ENCODE results near the gene DEGS1.
A peak's percentile ranks its signal among the peaks of the same experiment; 100 is the strongest.

DEGS1 gene

GRCh38 chr1:224217655-224218623 lies 34.9 kb downstream of the DEGS1 start:
- DNase-seq, result peak; percentile 84

GRCh38 chr1:224219011-224219611 lies 36.1 kb downstream of the DEGS1 start:
- no peak for DNase-seq

- no peak for DNase-seq
Observed at GRCh38 chr1:224219612-224220059, 36.6 kb downstream of the DEGS1 start.

GRCh38 chr1:224223819-224224714 lies 41.0 kb downstream of the DEGS1 start:
- peak; percentile 25 for DNase-seq

DNA sequence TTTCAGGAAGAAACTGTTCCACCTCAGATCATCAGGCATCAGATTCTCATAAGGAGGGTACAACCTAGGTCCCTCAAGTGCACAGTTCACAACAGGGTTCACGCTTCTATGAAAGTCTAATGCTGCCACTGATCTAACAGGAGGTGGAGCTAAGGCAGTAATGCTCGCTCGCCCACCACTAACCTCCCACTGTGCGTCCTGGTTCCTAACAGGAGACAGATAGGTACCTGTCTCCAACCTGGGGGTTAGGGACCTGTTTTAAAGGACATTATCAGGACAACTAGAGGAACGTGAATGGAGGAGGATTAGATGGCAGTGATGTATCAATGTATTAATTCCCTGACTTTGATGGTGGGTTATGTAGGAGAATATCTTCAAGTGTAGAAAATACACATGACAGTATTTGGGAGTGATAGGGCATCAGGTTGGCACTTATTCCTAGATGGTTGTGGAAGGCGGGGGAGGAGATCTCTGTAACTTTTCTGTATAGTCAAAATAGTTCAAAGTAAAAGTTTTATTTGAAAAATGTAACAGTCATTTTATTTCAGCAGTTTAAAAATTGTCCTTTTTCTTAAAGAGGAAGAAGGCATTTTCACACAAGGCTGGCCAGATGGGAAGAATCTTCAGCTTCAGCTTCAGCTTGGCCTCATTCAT lies 43.9 kb downstream of the DEGS1 start:
- DNase-seq, result no peak

- DNase-seq, result no peak
Observed at GRCh38 chr1:224234017-224234416, 51.0 kb downstream of the DEGS1 start.

DNA sequence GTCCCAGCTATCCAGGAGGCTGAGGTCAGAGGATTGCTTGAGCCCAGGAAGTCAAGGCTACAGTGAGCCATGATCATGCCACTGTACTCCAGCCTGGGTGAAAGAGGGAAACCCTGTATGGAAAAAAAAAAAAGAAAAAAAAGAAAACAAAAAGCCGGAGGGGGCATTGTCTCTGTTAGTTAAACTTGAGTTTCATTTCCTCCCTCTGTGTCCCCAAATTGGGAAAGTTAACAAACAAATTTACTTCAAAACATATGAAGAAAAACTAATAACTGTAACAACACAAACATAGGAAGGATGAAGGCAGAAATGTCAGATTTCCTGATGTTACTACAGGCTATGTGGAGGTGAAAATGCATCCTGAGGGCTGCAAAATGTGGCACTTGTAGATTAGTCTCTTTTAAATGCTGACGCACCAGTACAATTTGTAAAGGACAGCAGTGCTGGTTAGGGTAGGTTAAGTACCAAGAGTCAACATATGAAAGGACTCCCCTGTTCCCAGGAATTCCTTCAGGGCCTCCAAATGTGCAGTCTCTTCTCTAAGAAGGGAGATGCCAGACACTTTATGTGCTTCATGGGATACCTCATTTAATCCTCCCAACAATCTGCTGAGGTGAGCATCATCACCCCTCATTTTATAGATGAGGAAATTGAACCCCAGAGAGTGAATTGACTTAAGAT lies 52.9 kb downstream of the DEGS1 start:
- DNase-seq, result no peak

DNA sequence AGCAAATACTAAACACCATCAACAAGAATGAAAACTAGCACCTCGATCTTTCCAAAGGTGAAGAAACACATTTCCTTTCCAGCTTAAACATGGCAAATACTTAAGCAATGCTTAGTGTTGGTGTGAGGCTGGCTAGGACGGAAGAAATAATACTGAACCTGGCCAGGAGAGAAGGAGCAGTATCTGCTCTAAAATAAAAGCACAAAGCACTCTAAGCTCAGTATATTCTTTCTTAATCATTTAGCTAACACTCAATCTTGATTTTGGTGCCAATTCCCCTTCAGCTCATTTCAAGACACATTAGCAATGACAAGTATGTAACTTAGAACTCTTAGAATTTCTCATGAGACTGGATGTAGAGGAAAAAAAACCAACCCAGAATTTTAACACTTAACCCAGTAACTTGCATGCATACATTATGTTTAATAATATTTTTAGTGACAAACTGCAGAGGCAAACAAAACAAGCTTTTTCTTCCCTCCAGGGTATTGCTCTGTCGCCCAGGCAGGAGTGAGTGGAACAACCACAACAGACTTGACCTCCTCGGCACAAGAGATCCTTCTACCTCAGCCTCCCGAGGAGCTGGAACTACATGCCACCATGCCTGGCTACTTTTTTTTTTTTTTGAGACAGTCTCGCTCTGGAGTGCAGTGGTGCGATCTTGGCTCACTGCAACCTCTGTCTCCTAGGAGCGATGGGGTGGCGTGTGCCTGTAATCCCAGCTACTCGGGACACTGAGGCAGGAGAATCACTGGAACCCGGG lies 54.3 kb downstream of the DEGS1 start:
- DNase-seq, result no peak

DNA sequence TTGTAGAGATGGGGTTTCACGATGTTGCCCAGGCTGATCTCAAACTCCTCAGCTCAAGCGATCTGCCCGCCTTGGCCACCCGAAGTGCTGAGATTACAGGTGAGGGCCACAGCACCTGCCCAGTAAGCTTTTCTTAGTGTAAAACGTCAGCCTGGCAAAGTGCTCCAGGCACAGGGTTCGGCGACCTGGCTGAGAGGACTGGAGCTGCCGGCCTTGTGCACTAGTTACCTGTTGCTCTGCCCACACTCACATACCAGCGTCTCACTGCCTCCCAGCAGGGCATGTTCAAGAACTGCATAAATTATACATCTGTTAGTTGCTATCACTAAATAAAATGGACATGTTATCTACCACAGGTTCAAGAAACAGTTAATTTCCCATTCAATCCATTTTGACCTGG lies 55.2 kb downstream of the DEGS1 start:
- DNase-seq, result no peak

- DNase-seq, result no peak
Observed at GRCh38 chr1:224238756-224239155, 55.7 kb downstream of the DEGS1 start.
